Endodermal cell (in vitro differentiated cells): ENCODE measurements around the gene MLLT6. TPM values are rescaled to one million over a fixed set of nuclear protein-coding genes. Genes with fewer than 3 reads are reported as not detected.

Source experiments
- DNase-seq: peaks from one replicate; pipeline ENCODE4 v3.0.0-alpha.2; 2017
- H3K27ac ChIP-seq: 2 replicates; pipeline ENCODE4 v1.5.1; 2013; ENCODE audit warnings: mild to moderate bottlenecking, low read depth, low read length, moderate library complexity
- H3K27me3 ChIP-seq: 2 replicates; pipeline ENCODE4 v1.6.1; 2013; ENCODE audit warnings: mild to moderate bottlenecking, low read length, moderate library complexity; ENCODE audit not compliant: insufficient read depth, control insufficient read depth, poor library complexity, severe bottlenecking
- H3K36me3 ChIP-seq: 2 replicates; pipeline ENCODE4 v1.7.0; 2013; ENCODE audit warnings: mild to moderate bottlenecking, low read length, moderate library complexity; ENCODE audit not compliant: control insufficient read depth, insufficient read depth
- H3K4me1 ChIP-seq: one replicate; pipeline ENCODE4 v1.7.0; 2013; ENCODE audit warnings: low read length; ENCODE audit not compliant: control insufficient read depth, insufficient read depth
- H3K4me3 ChIP-seq: 2 replicates; pipeline ENCODE4 v1.5.1; 2013; ENCODE audit warnings: mild to moderate bottlenecking, low read length, moderate library complexity
- H3K9ac ChIP-seq: 2 replicates; pipeline ENCODE4 v1.6.1; 2013; ENCODE audit warnings: mild to moderate bottlenecking, low read length, moderate library complexity; ENCODE audit not compliant: poor library complexity, severe bottlenecking; ENCODE audit errors: extremely low read depth
- H3K9me3 ChIP-seq: 2 replicates; pipeline ENCODE4 v1.6.1; 2013; ENCODE audit warnings: mild to moderate bottlenecking, low read length, moderate library complexity; ENCODE audit not compliant: control insufficient read depth
- H3K27ac Mint-ChIP-seq: 2 replicates; pipeline ENCODE4 v1.8.0; 2020; ENCODE audit warnings: mixed read lengths
- H3K27me3 Mint-ChIP-seq: 2 replicates; pipeline ENCODE4 v1.8.0; 2021; ENCODE audit warnings: mild to moderate bottlenecking, mixed read lengths; ENCODE audit not compliant: insufficient read depth
- H3K36me3 Mint-ChIP-seq: 2 replicates; pipeline ENCODE4 v1.8.0; 2020; ENCODE audit warnings: low read depth, mixed read lengths
- H3K4me1 Mint-ChIP-seq: 2 replicates; pipeline ENCODE4 v1.8.0; 2020; ENCODE audit warnings: mixed read lengths
- H3K4me3 Mint-ChIP-seq: 2 replicates; pipeline ENCODE4 v1.8.0; 2020; ENCODE audit warnings: mild to moderate bottlenecking, moderate library complexity, mixed read lengths
- H3K9me3 Mint-ChIP-seq: 2 replicates; pipeline ENCODE4 v1.8.0; 2020; ENCODE audit warnings: mild to moderate bottlenecking, mixed read lengths
- WGBS, 2 experiments: methylation state at CpG; one replicate each; pipeline versions ENCODE4 v1.1.5 to v1.1.7; 2013; ENCODE audit warnings: missing lambda C conversion rate in 2 of 2, mixed read lengths in 1 of 2; ENCODE audit not compliant: insufficient coverage in 1 of 2, insufficient read length in 1 of 2; 5-methylcytosine and 5-hydroxymethylcytosine counted together
- total RNA-seq, 2 donors: library from RNA; stranded (reverse); fragmentation: NEBNext Ultra II Directional in 1 of 2; extraction: Animal tissue kit (Norgen Biotek cat#: 25700) in 1 of 2; gene quantifications; 2 replicates in 1 of 2; 3 replicates in 1 of 2; pipeline ENCODE4 v1.2.1, GENCODE V29; 2021
- TF ChIP-seq, protein P1 (sequence below): fragments of 200-600 bp; sonication (generic); conservative IDR thresholded peaks from 2 replicates; pipeline ENCODE4 v1.5.0; 2021; ENCODE audit warnings: antibody characterized with exemption, mild to moderate bottlenecking

MLLT6 gene
- total RNA-seq, 2 donors from 2014 or later: 112 to 127 TPM

DNA sequence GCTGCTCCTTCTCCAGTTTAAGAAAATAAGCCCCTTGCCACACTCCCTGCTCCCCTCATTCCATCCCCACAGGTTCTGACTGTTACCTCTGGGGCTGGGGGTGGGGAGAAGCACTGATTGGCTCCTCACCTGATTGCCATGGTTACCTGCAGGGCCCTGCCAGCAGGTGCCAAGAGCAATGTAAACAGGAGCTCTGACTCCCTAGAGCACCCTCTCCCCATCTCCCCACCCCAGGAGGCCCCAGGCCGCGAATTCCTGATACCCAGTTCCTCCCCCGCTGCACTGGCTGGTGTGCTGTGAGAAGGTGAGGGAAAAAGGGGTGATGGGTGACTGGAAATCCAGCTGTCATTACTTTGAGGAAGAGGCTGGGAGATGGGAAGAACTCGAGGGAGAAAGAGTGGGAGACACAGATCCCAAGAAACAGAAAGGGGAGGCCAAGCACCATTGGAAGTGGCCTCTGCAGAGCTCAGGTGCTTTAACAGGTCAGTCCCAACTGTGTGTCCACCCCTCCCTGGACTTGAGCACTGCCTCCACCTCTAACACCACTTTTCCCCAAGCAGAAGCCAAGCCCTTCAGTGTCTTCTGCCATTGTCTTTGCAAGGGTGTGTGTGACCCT is 38.6 kb downstream of the MLLT6 start:
- no peaks in the 10 kb centered on the region for H3K27me3 Mint-ChIP-seq
- no peaks in the 10 kb centered on the region for H3K9me3 Mint-ChIP-seq
- Histone ChIP-seq H3K4me1 (peaks cover 5% of the 10 kb centered on the region), H3K36me3 (peaks cover 39% of the 10 kb centered on the region), H3K9me3 (no peaks in the 10 kb centered on the region), H3K4me3 (no peak overlapping the region), H3K27ac (no peak overlapping the region), H3K27me3 (no peaks in the 10 kb centered on the region), H3K9ac (no peak overlapping the region)
- WGBS, 2 experiments: 67 to 76% methylated on average over 4 of the region's 4 CpGs
- H3K4me1 Mint-ChIP-seq: peaks cover 45% of the 10 kb centered on the region
- TF ChIP-seq, protein P1, sequence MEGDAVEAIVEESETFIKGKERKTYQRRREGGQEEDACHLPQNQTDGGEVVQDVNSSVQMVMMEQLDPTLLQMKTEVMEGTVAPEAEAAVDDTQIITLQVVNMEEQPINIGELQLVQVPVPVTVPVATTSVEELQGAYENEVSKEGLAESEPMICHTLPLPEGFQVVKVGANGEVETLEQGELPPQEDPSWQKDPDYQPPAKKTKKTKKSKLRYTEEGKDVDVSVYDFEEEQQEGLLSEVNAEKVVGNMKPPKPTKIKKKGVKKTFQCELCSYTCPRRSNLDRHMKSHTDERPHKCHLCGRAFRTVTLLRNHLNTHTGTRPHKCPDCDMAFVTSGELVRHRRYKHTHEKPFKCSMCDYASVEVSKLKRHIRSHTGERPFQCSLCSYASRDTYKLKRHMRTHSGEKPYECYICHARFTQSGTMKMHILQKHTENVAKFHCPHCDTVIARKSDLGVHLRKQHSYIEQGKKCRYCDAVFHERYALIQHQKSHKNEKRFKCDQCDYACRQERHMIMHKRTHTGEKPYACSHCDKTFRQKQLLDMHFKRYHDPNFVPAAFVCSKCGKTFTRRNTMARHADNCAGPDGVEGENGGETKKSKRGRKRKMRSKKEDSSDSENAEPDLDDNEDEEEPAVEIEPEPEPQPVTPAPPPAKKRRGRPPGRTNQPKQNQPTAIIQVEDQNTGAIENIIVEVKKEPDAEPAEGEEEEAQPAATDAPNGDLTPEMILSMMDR: no peak
- peak overlapping the region; percentile 40 for H3K4me3 Mint-ChIP-seq
- peak overlapping the region; percentile 77 for H3K27ac Mint-ChIP-seq
- peak; percentile 85 for DNase-seq
- peaks cover 42% of the 10 kb centered on the region for H3K36me3 Mint-ChIP-seq

DNA sequence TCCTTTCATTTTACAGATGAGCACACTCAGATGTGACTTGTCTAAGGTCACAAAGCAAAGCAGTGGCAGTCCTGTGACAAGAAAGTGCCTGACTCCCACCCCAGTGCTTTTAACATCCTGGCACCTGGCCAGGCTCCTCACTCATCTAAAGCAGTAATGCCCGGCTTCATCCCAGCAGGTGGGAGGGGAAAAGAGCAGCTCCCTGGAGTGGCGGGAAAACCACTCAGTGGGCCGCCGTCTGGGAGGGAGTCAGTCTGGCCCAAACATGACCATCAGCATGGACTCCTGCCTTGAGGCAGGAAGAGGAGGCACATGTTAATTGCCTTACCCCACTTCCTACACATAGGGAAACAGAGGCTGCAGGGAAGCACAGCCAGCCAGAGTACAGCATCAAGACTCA is 40.5 kb downstream of the MLLT6 start:
- Mint-ChIP-seq H3K4me3 (peak overlapping the region; percentile 92), H3K9me3 (no peaks in the 10 kb centered on the region), H3K27me3 (no peaks in the 10 kb centered on the region), H3K36me3 (peaks cover 27% of the 10 kb centered on the region), H3K27ac (no peak overlapping the region), H3K4me1 (peaks cover 48% of the 10 kb centered on the region)
- H3K4me1 ChIP-seq: peaks cover 5% of the 10 kb centered on the region
- peak overlapping the region; percentile 95 for H3K4me3 ChIP-seq
- DNase-seq: no peak
- peaks cover 24% of the 10 kb centered on the region for H3K36me3 ChIP-seq
- no peak overlapping the region for H3K27ac ChIP-seq
- WGBS, 2 experiments: 66 to 80% methylated on average over 2 to 4 of the region's 4 CpGs
- no peaks in the 10 kb centered on the region for H3K9me3 ChIP-seq
- no peak overlapping the region for H3K9ac ChIP-seq
- TF ChIP-seq, protein P1: no peak
- no peaks in the 10 kb centered on the region for H3K27me3 ChIP-seq

DNA sequence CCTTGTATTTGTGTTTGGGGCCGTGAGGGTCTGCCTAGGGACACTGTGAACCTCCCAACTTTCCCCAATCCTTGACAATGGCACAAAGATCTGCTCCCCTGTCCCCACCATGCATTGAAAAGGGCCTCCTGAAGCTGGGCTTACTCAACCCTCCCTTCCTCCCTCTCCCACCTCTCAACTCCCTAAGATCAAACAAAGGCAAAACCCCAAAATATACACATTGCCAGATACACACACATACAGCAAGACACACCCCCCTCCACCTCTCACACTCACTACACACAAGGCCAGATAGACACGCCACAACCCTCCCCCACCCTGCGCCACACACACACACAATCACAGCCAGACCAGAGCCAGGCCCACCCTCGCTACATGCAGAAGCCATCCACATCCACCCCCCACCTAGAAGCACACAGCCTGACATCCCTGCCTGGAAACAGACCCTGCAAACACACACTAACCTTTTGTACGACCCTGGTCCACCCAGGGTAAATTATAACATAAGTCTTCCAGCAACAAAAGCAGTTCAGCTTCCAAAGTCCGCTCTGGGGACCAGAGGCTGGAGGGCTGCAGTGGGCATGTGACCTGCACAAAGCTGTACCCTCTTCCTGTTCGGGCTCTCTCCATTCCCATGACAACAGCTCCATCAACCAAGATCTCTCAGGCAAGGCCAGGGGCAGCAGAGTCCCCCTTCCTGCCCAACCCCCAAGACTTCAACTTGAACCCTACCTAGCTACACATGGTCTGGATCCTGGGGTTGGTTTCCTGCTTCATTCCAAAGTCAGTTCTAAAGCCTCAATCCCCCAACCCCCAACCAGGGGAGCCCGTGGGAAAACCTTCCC is 41.2 kb downstream of the MLLT6 start:
- Histone ChIP-seq H3K36me3 (peaks cover 21% of the 10 kb centered on the region), H3K9me3 (no peaks in the 10 kb centered on the region), H3K27me3 (no peaks in the 10 kb centered on the region), H3K4me1 (peaks cover 5% of the 10 kb centered on the region), H3K27ac (no peak overlapping the region), H3K4me3 (peak overlapping the region; percentile 95), H3K9ac (peak overlapping the region; percentile 73)
- peak; percentile 68 for DNase-seq
- WGBS, 2 experiments: 64 to 100% methylated on average over 1 to 7 of the region's 8 CpGs
- Mint-ChIP-seq H3K27me3 (no peaks in the 10 kb centered on the region), H3K4me3 (peak overlapping the region; percentile 92), H3K36me3 (peaks cover 21% of the 10 kb centered on the region), H3K9me3 (no peaks in the 10 kb centered on the region), H3K4me1 (peaks cover 49% of the 10 kb centered on the region), H3K27ac (peak overlapping the region; percentile 62)
- TF ChIP-seq, protein P1: no peak
